ENCODE data around the gene HSFX2. TPM values are rescaled to one million over a fixed set of nuclear protein-coding genes. Genes with fewer than 3 reads are reported as not detected.

HSFX2 gene
- total and polyA plus RNA-seq, 9 of the 15 experiments (the other 6 are each of a cell fraction or from before 2014, with no cell fraction given), result 0.10 to 0.18 (median 0.11) TPM; not detected in 6

- H3K9me1 ChIP-seq (ENCODE audit: control insufficient read depth, insufficient read depth, low read length), result no peaks in the 10 kb centered on the region
- intact Hi-C loops (cut with micrococcal nuclease), result loop anchor here (10.0 kb wide), 1 partner anchor 127 kb away; no protein-coding TSS in a partner anchor
- H3K4me2 ChIP-seq (ENCODE audit: insufficient read depth, low read length), result no peak overlapping the region
- ChIA-PET POLR2A (no interaction called here), CTCF (ENCODE audit: low intra/inter-chr PET ratio) (no interaction called here)
- no peaks in the 10 kb centered on the region for H3K4me1 ChIP-seq (replicated peaks in 1 of 2; ENCODE audit: control insufficient read depth in 2 of 2, insufficient read depth in 2 of 2, low read length in 2 of 2)
- no peak overlapping the region for H2AFZ ChIP-seq (ENCODE audit: low read depth, low read length)
- H3K79me2 ChIP-seq (ENCODE audit: control insufficient read depth, insufficient read depth, low read length), result no peaks in the 10 kb centered on the region
- 0 out of 5 replicates have a peak, but pooled peaks cover 0 to 7% of the 10 kb centered on the region in 2 experiments for H3K27me3 ChIP-seq (ENCODE audit: control insufficient read depth in 2 of 2, insufficient read depth in 2 of 2, low read length in 2 of 2)
- H3K9ac ChIP-seq (ENCODE audit: insufficient read depth in 1 of 2, low read depth in 2 of 2, low read length in 2 of 2), result no peak overlapping the region
- no peak overlapping the region for H3K4me3 ChIP-seq
- no peaks in the 10 kb centered on the region for H3K36me3 ChIP-seq (ENCODE audit: control insufficient read depth, insufficient read depth, low read length)
- DNase-seq (ENCODE audit: extremely low read depth in 1 of 4, low spot score in 3 of 4) (no peak), FAIRE-seq (no peak), ATAC-seq (no peak)
- TF ChIP-seq ZNF146 (CRISPR knock-in tag; IDR thresholded peaks at IDR 0.05; ENCODE audit: unreplicated experiment) (no peak), ZNF12 (CRISPR knock-in tag; IDR thresholded peaks at IDR 0.05) (no peak), UBTF (IDR thresholded peaks at IDR 0.05; ENCODE audit: borderline replicate concordance in 1 of 2, low read depth in 2 of 2, low read length in 2 of 2) (no peak), ZNF655 (CRISPR knock-in tag; IDR thresholded peaks at IDR 0.05) (no peak), HMBOX1 (IDR thresholded peaks at IDR 0.05) (no peak), XRCC5 (IDR thresholded peaks at IDR 0.05; ENCODE audit: low read depth, low read length) (no peak), BRD4 (IDR thresholded peaks at IDR 0.05) (no peak), EHMT2 (IDR thresholded peaks at IDR 0.05) (no peak), HDAC3 (IDR thresholded peaks at IDR 0.05; ENCODE audit: borderline replicate concordance, partially characterized antibody) (no peak), ZBTB5 (IDR thresholded peaks at IDR 0.05) (no peak)
- no peaks in the 10 kb centered on the region for H4K20me1 ChIP-seq (replicated peaks; ENCODE audit: control insufficient read depth, insufficient read depth, low read length)
- in situ Hi-C loops (cut with MboI), result loop anchor here (25.0 kb wide), 1 partner anchor 129 kb away; the partner anchor contains the start of gene IDS
- 0% methylated on average over 2 of the region's 3 CpGs for WGBS (ENCODE audit: insufficient coverage, low coverage, missing lambda C conversion rate)
- H3K9me3 ChIP-seq (replicated peaks; ENCODE audit: control insufficient read depth, insufficient read depth, low read depth, low read length), result no peaks in the 10 kb centered on the region
- no TSS peak for BruUV-seq (replicated peaks)
- H3K27ac ChIP-seq (ENCODE audit: extremely low read depth, low read depth, low read length), result no peak overlapping the region
Observed at GRCh38 chrX:149641432-149641831, 46.3 kb upstream of the HSFX2 start.
